DMS 273 (cell line): Measurements from ENCODE around the gene EPSTI1.
"Not testable (repeated sequence)": the region's sequence is repeated elsewhere in the genome, so short reads cannot be mapped to it uniquely, and the experiment has no call there.

Experiments used
- DNase-seq: peaks from one replicate; lab custom pipeline; 2025; ENCODE audit not compliant: unreplicated experiment; lab: John Stamatoyannopoulos, UW

EPSTI1 gene

GRCh38 chr13:42991898-42992763, at the start of gene EPSTI1:
EPSTI1 (minus strand) TSS chr13:42992241; CDS start chr13:42992165, 76 bp downstream.
- DNase-seq, result peak; percentile 71

- no peak for DNase-seq
These were observed 49.4 kb upstream of the EPSTI1 start for GRCh38 chr13:43041369-43041921.

- DNase-seq, result not testable (repeated sequence)
These were observed 48.7 kb upstream of the EPSTI1 start for GRCh38 chr13:43040581-43041368.

- no peak for DNase-seq
These were observed 47.9 kb upstream of the EPSTI1 start for GRCh38 chr13:43039966-43040365.

GRCh38 chr13:43036351-43037250, 44.6 kb upstream of the EPSTI1 start:
- no peak for DNase-seq

- DNase-seq, result no peak
These were observed 41.0 kb upstream of the EPSTI1 start for GRCh38 chr13:43033038-43033437.

DNA sequence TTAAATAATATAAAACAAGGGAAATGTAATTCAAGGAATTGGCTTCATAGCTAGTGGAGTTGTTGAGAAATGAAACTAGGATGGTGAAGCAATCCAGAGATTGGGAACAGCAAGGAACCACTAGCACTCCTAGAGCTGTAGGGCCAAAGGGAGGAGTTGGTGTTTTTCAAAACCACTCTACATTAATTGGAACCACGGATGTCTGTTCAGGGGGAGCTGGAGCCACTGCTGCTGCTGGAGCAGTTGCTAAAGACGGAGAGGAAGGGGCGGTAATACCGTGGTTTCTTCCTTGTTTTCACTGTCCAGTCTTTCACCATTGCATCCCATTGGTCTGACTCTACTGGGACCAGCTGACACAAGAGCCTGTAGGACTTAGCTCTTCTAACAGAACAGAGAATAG, 39.8 kb upstream of the EPSTI1 start:
- no peak for DNase-seq

DNA sequence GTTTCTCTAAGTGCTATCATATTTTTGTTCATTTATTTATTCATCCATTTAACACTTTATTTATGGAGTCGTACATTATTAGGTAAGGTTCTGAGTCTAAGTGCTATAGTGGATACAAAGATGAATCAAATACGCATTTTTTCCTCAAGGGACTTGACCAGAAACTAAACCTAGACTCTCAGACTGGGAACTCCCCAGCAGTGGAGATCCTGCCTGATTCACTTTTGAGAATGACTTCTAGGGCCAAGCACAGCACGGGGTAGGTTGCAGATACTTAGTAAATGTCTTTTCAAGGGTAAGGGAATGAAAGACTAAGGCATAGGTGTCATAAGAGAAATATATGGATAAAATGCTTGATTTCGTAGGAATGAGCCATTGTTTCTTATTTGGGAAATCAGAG, 38.5 kb upstream of the EPSTI1 start:
- no peak for DNase-seq

- no peak for DNase-seq
These were observed 34.2 kb upstream of the EPSTI1 start for GRCh38 chr13:43026262-43026661.

- DNase-seq, result no peak
These were observed 31.4 kb upstream of the EPSTI1 start, which contains the start of gene DNAJC15 for GRCh38 chr13:43023289-43023963. DNAJC15 (plus strand) TSS chr13:43023586; CDS start chr13:43023627, 41 bp downstream.

DNA sequence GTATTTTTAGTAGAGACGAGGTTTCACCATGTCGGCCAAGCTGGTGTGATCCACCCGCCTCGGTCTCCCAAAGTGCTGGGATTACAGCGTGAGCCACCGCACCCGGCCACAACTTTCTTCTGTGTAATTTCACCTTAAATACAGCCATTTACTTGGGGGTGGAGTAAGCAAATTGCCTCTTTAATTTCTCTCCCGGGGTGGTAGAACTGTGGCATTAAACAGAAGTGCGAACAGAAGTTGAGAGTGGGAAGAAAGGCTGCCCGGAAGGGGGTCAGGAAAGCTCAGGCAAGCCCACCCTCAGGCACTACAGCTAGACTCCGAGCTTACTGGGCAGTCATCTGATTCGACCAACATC, 30.9 kb upstream of the EPSTI1 start:
- DNase-seq, result no peak

DNA sequence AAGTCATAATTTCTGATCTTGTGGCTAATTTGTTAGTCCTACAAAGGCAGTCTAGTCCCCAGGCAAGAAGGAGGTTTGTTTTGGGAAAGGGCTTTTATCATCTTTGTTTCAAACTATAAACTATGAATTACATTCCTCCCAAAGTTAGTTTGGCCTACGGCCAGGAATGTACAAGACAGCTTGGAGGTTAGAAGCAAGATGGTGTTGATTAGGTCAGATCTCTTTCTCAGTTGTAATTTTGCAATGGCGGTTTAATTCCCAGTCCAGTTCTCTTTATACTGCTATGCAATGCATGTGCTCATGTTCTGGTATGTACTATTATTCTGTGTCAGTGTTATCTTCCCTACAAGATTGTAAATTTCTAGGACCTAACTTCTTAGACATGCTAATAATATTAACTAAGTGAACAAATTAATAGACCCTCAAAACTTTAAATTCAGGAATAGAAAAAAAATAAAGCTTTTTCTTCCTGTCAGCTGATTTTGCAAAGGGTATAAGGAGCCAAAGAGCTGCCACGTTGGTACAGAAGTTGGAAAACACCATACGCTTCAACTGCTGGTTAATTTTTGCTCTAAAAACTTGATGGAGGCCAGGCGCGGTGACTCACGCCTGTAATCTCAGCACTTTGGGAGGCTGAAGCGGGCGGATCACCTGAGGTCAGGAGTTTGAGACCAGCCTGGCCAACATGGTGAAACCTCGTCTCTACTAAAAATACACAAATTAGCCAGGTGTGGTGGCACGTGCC, 30.1 kb upstream of the EPSTI1 start:
- peak; percentile 4 for DNase-seq

DNA sequence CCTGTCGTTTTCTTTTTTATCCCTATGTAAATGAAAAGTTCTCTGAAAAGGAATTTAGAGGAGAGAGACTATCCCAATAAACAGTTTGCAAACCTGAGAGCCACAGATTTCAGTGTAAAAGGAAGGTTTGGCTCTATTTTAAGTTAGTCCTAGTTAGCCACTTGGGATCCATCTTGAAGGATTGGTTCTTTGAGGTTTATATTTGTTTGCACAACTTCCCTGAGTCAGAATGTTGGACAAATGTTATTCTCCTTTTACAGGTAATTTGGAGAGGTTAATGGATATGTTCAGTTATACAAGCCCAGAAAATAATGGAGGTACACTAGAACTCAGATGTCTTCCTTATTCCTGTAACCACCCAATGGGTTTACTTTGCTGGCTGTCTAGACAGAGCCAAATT, 28.8 kb upstream of the EPSTI1 start:
- DNase-seq, result no peak

DNA sequence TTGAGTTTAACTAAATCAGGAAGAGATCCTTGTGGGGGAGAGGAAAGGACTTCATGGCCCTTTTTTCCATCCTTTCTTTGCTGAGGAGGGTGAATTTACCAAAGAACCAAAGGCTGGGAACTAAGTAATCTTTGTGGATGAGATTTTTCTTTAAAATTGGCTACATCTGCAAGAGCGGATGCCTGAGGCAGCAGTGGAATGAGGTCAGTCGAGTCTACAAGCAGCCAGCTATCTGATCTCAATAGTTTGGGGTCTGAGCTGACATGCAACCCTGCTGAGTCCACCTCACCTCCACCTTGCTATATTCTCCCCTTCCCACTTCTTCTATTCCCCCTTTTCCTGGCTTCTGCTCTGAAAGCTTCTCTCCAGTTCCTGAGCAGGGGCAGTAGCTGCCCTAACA, 27.8 kb upstream of the EPSTI1 start:
- DNase-seq, result no peak

- no peak for DNase-seq
These were observed 24.2 kb upstream of the EPSTI1 start for GRCh38 chr13:43016226-43016625.

DNA sequence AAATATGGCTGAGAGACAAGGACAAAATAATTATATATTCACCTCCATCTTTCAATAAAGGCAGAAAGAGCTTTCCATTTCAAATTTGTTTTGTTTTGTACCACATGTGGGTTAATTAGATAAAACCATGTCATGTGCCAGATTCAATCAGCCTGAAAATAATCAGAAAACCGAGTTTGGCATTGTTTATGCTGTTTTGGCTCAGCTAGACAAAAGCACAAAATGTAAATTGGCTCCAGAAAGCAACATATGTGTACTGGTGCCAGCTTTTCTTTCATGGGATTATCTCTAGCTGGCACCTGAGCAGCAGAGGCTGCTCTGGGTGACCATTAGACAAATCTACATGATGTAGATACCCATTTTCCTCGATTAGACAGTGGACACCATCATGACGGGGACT, 22.1 kb upstream of the EPSTI1 start:
- peak; percentile 4 for DNase-seq

DNA sequence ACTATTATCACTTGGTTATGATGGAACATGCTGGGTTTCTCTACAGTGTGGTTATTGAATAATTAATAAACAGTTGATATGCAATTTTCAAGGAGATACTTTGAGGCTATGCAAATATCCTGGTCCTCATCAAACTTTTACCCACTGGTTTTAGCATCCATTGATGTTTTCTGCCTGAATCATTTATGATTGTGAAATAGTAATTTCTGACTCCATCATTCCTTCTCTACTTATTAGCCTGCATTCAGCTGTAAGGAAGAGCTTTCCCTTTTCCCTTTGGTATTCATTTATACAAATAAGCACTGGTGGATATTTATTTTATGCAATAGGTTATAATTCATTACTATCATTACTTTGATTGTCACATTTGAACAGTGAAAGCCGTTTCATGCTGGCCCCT, 17.5 kb upstream of the EPSTI1 start:
- DNase-seq, result no peak

DNA sequence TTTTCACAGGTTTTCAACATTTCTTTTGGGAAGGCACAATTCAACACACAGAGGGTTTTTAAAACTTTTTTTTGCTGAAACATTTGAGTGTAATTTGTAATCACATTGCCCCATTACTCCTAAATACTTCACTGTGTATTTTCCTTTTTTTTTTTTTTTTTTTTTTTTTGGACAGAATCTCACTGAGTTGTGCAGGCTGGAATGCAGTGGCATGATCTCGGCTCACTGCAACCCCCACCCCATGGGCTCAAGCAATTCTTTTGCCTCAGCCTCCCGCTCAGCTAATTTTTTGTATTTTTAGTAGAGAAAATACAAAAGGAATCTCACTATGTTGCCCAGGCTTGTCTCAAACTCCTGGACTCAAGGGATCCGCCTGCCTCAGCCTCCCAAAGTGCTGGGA, 16.6 kb upstream of the EPSTI1 start:
- no peak for DNase-seq

GRCh38 chr13:43006893-43007631, 15.0 kb upstream of the EPSTI1 start:
- DNase-seq, result no peak
